Measurements from ENCODE around the gene VSTM2A.
"Not testable (repeated sequence)": the region's sequence is repeated elsewhere in the genome, so short reads cannot be mapped to it uniquely, and the experiment has no call there.

DNA sequence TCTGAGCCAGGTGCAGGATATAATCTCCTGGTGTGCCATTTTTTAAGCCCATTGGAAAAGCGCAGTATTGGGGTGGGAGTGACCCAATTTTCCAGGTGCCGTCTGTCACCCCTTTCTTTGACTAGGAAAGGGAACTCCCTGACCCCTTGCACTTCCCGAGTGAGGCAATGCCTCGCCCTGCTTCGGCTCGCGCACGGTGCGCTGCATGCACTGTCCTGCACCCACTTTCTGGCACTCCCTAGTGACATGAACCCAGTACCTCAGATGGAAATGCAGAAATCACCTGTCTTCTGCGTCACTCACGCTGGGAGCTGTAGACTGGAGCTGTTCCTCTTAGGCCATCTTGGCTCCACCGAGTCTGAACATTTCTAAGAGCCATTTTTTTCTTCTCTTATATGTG, 37.6 kb upstream of the VSTM2A start:
- TF ChIP-seq, protein P1, sequence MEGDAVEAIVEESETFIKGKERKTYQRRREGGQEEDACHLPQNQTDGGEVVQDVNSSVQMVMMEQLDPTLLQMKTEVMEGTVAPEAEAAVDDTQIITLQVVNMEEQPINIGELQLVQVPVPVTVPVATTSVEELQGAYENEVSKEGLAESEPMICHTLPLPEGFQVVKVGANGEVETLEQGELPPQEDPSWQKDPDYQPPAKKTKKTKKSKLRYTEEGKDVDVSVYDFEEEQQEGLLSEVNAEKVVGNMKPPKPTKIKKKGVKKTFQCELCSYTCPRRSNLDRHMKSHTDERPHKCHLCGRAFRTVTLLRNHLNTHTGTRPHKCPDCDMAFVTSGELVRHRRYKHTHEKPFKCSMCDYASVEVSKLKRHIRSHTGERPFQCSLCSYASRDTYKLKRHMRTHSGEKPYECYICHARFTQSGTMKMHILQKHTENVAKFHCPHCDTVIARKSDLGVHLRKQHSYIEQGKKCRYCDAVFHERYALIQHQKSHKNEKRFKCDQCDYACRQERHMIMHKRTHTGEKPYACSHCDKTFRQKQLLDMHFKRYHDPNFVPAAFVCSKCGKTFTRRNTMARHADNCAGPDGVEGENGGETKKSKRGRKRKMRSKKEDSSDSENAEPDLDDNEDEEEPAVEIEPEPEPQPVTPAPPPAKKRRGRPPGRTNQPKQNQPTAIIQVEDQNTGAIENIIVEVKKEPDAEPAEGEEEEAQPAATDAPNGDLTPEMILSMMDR (IDR thresholded peaks at IDR 0.05 in 2 of 3, conservative IDR thresholded peaks at IDR 0.05 in 1 of 3; ENCODE audit: control insufficient read depth in 2 of 3, extremely low read depth in 1 of 3, insufficient read depth in 1 of 3, low read depth in 3 of 3, low read length in 3 of 3): not testable (repeated sequence)
- TF ChIP-seq EP300 (IDR thresholded peaks at IDR 0.05; ENCODE audit: borderline replicate concordance in 1 of 2, control insufficient read depth in 1 of 2, low read depth in 2 of 2, low read length in 2 of 2); RCOR1 (conservative IDR thresholded peaks at IDR 0.05; ENCODE audit: low read depth, low read length); MEF2A (IDR thresholded peaks at IDR 0.05; ENCODE audit: insufficient read depth, low read depth, low read length); BRCA1 (IDR thresholded peaks at IDR 0.05; ENCODE audit: low read depth, low read length); ZNF24 (IDR thresholded peaks at IDR 0.05); MTA3 (IDR thresholded peaks at IDR 0.05; ENCODE audit: borderline replicate concordance, low read length): not testable (repeated sequence)

All from GM12878 (cell line).